T1000 (cell line): ENCODE measurements around the gene PATZ1.
"Not testable (repeated sequence)": the region's sequence is repeated elsewhere in the genome, so short reads cannot be mapped to it uniquely, and the experiment has no call there.

ENCODE experiments used
- DNase-seq: peaks from one replicate; lab custom pipeline; 2025; ENCODE audit warnings: mixed read lengths; lab: John Stamatoyannopoulos, UW

The PATZ1 gene

DNA sequence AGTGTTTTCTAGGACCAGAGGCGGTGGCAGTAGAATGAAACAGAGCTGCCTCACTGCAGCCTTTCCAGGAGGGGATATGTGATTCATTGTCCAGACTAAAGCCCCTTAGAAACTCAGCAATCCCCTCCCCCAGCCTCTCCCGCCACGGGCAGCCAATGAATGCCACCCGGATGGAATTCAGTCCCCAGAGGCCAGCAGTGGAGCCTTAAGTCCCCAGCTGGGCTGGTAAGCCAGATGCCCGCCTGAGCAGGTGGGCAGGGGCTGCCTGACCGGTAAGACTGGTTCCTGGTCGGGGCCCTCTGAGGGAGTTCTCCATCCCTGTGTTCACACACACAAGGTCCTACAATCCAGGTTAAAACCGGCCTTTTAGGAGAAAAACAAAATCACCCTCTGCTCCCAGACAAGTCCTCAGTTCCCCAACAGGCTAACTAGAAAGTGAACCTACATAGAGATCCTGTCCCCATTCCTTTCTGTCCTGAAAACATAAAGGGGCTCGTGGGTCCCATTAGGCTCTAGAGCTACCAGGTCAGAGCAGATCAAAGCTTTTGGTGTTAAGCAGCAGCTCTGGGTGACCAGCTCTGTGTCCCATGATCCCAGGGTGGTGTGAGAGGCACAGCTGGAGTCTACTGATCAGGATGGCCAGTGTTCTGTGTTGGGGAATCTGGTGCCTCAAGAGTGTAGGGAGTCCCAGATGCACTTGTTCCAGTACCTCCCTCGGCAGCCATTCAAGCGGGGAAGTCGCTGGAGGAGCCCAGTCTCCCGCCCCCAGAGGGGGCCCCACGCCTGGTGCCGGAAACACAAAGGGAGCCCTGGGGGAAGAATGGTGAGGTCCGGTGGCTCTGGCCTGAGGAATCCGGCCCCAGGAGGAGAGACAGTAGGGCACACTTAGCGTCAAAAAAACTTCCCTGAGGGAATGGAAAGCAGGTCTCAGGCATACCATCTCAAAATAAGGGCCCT, 2.6 kb downstream of the PATZ1 start:
- DNase-seq, result no peak

DNA sequence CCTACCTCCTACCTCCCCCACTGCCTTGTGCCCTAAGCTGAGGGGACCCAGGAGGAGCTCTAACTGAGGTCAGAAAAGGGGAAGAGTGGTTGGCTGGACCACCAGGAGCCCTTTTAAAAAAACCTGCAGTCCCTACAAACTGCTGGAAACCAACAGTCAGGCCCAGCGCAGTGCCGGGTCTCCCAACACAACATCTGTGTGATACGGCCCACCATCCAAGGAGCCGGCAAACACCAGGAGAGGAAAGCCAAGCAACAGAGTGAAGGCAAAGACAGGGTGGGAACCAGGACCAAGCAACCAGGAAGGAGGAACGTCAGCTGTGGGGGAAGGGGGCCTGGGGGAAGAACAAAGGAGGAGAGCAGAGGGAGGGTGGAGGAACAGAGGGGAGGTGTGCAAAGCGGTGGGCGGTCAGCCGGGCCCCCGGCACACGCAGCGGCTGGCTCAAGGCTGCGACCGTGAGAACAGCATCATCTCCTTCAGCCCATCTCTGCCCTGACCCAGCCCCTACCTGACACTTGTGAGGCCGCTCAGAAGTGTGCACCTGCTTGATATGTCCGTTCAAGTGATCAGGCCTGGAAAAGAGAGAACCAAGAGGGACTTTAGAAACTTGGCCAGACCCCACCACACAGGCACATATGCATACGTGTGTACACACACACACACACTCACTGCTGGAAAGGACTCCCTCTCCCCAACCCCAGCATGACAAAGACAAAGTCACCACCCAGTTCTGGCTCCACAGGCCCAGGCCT, 3.6 kb downstream of the PATZ1 start:
- DNase-seq, result no peak

DNA sequence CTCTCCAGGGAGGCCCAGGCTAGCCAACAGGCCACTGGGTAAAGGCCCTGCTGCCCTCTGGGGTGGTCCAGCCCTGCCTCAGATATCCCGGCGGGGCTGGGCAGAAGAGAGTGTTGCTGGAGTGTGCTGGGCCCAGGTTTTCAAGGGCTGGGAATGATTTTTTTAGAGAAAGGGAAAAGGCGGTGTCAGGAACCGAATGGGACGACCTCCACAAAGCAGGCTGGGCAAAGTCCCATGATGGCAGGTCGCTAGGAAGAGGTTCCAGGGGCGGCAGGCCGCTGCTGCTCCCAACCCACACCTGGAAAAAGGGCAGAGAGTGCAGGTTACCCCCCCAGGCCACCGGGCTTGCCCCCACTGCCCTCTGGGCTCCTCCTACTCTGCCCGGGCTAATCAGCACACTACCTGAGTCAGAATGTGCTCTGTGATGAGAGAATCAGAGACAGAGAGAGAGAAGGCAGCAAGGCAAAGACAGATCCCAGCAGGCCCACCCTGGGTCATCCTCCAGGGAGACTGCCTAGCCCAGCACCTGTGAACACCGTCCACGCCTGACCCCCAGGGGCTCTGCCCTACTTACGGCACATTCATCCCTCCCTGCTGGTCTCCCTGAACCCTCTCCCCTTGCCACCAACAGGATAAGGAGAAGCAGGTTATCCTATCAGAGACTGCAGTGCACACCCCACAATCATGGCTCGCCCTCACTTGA, 4.6 kb downstream of the PATZ1 start:
- no peak for DNase-seq

DNA sequence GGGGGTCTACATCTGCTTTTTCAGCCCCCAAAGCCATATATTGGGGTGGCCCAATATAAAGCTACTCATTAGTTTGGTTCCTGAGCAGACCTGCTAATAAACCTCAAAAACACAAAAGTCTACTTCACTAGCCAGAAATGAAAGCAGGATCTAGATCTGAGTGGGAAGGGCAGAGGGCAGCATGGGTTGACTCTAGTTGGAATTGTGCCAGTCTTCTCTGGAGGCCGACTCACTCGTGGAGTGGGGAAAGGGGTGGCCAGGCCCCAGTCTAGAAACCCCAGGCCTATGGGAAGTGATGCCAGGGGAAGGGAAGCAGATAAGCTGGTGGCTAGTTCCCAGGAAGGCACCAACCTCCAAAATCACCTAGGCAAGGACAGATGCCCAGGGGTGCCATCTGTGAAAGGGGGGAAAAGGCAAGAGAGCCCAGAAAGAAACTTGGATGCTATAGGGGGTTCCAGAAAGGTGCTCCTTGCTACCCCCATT, 5.3 kb downstream of the PATZ1 start:
- no peak for DNase-seq

DNA sequence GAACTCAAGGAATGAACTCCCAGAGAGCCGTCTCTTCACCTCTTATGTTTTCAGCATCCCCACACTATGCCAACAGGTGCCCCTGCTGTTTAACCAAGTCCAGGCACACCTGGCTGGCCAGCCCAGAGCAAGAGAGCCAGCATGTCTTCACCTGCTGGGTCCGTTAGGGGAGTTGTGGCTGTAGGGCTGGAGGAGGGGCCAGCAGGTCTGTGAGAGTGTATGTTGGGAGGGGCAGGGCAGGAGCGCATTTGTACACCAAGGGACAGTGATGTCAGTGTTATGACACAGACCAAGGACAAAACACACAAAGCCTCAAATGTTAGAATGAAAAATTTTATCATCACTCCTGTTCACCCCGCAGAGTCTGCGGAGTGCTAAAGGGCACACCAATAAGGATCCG, 5.8 kb downstream of the PATZ1 start:
- no peak for DNase-seq

DNA sequence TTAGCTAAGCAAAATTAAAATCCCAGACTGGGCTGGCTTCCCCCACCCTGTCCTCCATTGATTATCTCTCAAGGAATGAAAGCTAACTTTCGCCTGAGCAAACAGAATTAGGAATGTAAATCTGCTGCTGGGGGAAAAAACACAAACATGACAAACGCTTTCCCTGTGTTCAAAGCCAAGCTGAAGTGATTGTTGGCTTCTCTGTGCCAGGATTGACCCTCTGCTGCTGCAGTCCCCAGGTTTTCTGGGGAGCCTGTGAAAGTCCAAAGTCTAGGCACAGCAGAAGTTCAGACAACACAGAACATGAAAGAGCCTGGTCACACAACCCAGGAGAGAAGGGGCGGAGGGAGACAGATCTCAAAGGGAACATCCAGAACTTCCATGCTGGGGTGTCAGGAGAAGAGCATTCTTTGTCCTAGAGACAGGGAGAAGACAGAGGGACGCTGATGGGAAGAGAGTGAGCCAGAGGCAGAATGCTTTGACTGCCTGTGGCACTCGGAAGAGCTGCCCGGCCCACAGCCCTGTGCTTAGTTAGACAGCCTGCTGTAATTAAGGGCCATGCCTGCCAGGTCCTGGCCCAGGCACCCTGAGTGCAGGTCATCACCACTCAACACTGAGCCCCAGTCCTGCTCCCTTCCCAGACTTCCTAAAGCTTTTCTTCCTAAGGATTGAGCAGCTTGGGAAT, 6.9 kb downstream of the PATZ1 start:
- DNase-seq, result no peak

DNA sequence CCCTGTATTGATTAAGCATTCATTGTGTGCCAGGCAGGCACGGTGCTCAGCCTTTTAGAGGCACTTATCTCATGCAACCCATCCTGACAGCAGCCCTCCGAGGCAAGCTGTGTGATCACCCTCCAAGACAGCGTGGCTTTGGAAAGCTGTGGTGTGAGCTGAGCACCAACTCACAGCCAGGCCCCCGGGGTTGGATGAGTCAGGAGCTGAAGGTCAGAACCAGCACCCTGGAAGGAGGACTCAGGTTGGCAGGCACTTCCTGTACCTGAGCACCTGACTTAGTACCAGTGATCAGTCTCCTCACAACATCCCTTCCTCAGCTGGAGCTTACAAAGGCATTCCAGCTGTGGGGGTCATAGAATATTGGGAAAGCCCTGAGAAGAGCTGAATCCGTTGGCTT, 9.0 kb downstream of the PATZ1 start:
- DNase-seq, result no peak

DNA sequence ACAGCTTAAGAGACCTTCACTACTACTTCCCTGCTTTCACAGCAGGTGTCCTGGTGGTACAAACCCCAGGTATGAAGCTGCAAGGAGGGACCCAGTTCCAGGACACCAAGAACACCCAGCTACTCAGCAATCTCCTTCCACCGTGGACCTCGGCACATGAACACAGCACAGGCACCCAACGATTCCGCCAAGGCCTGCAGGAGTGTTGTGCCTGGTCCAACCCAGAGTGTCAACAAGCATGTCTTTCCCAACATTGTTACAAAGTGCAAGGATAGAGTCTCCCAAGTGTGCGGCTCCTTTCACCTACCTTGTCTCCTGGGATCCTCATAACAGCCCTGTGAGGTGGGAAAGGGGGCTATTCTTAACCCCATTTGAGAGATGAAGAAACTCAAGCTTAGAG, 11.8 kb downstream of the PATZ1 start:
- no peak for DNase-seq

DNA sequence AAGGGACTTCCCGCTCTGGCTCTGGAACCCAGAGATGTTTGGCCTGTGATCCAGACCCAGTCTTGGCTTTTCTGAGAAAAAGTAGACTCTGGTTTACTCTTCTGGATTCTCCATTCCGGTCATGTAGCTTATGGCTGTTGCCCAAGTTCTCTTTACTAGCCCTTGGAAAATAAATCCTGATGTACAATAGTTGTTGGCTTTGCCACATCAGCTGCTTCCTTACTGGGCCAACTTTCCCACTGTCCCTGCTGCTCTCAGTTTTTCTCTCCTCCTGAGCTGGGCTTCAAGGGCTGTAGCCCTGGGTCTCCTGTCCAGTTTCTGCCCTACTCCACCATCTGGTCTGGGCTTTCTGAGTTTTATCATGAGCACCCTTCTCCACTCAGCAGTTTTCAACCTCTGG, 12.5 kb downstream of the PATZ1 start:
- no peak for DNase-seq

DNA sequence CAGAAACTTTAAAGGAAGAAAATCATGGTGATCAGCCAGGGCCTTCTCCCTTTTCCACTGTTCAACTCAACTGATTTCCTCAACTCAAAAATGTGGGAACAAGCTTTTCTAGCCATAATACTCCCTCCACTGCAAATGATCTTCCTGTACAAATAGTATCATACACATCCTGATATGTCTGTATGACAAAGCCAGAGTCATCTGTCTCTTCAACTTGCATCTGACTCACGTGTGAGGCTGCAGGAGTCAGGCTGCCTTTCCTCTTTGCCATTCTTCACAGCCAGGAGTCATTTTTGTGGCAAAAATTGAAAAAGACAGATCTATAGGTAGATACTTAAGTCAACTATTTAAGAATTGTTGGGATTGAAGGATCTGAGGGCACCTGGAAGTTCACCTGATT, 13.3 kb downstream of the PATZ1 start:
- DNase-seq, result no peak

DNA sequence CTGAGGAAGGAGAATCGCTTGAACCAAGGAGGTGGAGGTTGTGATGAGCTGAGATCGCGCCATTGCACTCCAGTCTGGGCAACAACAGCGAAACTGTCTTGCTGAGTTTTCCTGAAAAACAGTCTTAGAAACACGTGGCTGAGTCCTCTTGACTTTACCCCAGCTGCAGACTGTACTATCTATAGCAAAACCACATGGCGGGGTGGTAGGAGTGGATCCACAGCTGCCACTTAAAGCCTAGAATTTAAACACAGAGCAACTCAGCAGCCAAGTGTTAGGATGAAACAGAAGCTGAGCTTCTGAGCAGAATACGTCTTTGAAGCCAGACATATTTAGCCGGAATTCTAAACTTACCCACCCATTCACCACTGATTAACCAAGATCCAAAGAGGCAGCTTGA, 14.1 kb downstream of the PATZ1 start:
- DNase-seq, result no peak

DNA sequence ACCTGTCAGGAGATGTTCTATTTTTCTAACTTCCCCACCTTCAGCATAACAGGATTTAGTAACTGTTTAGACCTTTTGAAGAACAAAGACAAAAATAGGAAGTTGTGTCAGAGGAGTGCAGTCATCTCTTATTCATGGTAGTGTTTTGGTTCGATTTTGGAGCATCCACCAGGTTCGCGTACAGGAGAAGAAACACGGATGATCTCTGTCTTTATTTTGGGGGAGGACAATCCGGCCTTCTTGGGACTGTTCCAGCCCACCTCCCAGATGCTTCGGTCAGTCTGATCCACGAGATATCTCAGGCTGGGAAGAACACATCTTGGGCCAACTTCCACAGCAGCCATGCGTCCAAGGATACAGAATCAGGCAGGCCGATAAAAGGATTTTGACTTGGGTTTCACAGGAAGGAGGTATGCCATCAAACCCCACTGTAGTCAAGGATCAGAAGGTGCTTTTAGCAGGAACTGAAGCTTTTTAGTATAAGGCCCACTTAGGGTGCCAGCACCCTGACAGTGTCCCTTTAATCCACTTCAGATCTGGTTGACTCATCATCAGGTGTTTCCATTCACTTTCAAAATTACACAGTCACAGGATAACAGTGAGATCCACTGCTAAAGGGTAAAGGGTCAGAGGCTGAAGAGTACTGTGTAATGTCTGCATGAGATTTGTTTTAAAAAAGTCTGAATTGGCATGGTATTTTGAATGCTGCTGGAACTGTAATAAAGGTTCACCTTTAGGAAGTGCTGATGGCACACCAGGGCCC, 16.5 kb downstream of the PATZ1 start:
- no peak for DNase-seq

DNA sequence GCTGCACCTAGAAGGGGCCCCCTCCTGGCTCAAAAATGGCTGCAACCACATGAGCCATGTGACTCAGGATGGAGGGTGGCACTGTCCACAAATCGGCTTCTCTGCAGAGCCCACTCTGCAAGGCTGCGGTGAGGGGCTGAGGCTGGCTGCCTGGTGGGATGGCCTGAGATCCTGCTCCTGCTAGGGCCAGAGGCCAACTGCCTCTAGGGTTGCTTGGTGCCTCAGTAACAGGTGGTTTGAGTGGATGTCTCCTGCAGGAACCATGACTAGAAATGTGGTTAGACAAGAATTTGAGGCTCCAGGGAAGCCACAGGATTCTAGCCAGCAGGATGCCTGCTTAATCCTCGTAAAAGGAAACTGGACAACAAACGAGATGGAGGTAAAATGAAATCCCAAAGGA, 17.1 kb downstream of the PATZ1 start:
- no peak for DNase-seq

DNA sequence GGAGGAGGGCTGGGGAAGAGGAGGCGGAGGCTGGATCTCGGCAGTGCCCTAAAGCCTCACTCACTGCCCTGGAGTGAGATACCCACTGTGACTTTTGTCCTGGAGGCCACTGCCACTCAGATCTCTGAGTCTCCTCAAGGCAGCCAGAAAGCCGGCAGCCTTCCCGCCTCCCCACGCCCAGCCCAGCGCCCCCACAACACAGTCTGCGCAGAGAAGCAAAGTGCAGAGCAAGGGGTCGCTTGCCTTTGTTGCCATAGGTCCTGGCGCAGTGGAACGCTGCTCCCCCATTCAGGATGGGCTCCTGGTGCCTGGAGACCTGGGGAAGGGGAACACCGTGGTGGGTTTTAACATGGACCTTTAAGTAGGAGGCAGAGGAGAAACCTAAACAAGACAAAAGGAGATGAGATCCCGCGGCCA, 17.6 kb downstream of the PATZ1 start:
- no peak for DNase-seq

DNA sequence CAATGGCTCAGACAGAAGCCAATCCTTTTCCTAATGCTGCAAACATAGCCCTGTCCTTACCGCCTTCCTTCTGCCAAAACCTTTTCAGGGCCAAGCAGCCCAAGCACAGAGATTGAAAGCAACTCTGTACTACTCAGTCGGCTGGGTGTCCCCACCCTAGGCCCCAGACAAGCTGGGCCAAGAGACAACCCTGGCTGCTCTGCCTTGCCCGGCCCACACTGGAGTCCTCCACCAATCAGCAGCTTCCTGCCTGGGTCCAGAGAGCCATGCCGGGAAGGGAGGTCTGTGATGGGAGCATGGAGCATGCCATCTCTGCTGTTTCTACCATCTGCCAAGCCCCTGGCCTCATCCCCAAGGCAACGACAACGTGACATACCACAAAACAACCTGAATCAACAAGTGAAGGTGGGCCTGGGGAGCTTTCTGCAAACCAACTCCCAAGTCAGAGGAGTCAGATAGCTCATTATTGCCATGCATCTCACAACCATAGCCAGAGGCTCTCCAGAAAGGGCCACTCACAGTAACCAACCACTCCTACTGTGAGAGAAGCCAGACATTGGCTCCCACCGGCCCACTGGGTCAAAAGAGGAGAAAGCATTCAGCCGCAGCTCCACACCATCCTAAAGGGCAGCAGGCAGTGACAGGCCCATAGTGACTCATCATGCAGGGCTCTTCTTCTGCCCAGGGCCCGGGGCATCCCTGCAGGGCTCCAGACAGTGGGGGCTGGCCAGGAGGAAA, 18.2 kb downstream of the PATZ1 start:
- no peak for DNase-seq

DNA sequence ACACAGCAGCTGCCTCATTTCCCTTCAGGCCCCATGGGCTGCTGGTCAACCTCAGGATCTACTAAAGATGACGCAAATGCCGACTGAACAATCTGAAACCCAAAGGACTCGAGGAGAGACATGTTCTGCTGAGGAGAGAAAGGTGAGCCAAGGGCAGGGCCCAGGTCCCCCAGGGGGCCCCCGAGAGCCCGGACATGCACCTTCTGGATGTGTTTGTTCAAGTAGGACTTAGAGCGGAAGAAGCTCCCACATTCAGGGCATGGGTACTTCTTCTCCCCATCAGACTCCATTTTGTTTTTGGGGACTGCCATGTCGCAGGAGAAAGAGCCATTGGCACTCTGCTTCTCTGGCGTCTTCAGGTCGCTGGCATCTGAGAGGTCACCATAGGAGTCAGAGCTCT, 19.3 kb downstream of the PATZ1 start:
- DNase-seq, result no peak

DNA sequence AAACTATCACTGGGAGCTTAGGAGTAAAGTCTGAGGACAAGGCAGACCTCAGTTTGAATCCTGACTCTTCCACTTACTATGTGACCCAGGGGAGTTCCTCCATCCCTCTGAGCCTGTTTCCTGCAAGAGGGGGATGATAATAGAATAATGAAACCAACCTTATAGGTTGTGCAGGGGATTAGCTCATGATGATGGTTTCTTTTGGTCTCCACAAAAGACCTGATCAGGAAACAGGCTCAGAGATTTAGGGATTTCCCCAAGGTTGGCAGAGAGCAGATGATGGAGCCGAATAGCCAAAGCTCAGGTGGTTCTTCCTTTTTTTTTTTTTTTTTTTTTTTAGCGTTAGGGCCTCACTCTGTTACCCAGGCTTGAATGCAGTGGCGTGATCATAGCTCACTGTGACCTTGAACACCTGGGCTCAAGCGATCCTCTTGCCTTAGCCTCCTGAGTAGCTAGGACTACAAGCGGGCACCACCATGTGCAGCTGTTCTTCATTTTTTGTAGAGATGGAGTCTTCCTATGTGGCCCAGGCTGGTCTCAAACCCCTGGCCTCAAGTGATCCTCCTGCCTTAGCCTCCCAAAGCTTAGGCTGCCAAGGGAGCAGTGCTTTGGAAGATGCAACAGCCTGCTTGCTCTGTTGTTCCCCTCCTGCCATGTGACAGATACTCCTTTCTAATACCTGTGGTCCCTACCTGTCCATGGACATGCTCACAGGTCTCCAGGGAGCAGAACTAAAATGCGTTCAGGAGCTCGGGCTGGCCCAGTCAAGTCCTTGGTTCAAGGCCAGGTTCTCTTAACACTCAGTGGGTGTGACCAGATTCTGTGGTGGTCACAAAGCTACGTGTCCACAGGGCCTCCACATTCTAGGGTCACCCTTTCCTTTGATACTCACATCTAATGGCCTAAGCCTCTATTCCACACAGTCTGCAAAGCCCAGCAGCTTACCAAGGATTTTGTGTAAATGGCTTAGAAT, 22.3 kb downstream of the PATZ1 start:
- no peak for DNase-seq

DNA sequence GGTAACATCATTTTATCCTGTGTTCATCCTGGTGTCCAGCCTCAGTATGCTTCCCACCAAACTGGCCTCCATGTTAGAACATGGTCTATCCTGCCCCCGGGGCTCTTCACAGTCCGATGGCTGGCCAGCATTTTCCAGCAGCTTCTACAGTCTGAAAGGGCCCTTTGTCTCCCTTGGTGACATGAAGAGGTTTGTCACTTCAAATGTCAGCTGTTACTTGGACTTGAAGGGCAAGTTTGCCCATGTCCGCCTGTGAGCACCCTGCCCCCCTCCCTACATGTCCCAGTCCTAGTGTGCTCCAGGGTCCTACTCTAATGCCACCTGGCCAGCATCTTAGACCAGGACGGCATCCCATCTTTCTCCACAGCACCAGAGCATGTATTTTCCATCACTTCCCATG, 24.7 kb downstream of the PATZ1 start:
- DNase-seq, result no peak

DNA sequence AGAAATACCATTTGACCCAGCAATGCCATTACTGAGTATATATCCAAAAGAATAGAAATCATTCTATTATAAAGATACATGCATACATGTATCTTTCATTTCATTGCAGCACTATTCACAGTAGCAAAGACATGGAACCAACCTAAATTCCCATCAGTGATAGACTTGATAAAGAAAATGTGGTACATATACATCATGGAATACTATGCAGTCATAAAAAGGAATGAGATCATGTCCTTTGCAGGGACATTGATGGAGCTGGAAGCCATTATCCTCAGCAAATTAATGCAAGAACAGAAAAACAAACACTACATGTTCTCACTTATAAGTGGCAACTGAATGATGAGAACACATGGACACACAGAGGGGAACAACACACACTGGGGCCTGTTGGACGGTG, 31.9 kb downstream of the PATZ1 start:
- DNase-seq, result not testable (repeated sequence)
